SU-DHL-6 (cell line): Measurements from ENCODE around the gene HINT2.

Experiments
- H2AFZ ChIP-seq: fragments of 200-600 bp; sonication (generic); 2 replicates; pipeline ENCODE4 v1.6.1; 2014; ENCODE audit warnings: low read depth, mild to moderate bottlenecking, moderate library complexity, mixed read lengths, antibody characterized with exemption, low read length; ENCODE audit not compliant: severe bottlenecking
- H3F3A ChIP-seq: fragments of 200-600 bp; shearing (Covaris generic); 2 replicates; pipeline ENCODE4 v1.6.0; 2016; ENCODE audit warnings: antibody characterized with exemption, mild to moderate bottlenecking; ENCODE audit not compliant: insufficient read depth
- H3K27ac ChIP-seq: fragments of 200-600 bp; sonication (generic); 2 replicates; pipeline ENCODE4 v1.5.1; 2016; ENCODE audit warnings: low read depth, mild to moderate bottlenecking, low read length, moderate library complexity, mixed read lengths
- H3K27me3 ChIP-seq: fragments of 200-600 bp; sonication (generic), shearing (Covaris generic); 2 replicates; pipeline ENCODE4 v1.6.0; 2014; ENCODE audit warnings: mild to moderate bottlenecking, low read length
- H3K36me3 ChIP-seq: fragments of 200-600 bp; sonication (generic); 2 replicates; pipeline ENCODE4 v1.6.1; 2014; ENCODE audit warnings: mild to moderate bottlenecking, low read length, mixed read lengths
- H3K4me2 ChIP-seq: fragments of 300-600, 200-600 bp; shearing (Covaris generic), sonication (generic); 2 replicates; pipeline ENCODE4 v1.6.0; 2014; ENCODE audit warnings: low read length, low read depth, mild to moderate bottlenecking; ENCODE audit not compliant: poor library complexity, severe bottlenecking
- H3K4me3 ChIP-seq: fragments of 200-600 bp; sonication (generic); 2 replicates; pipeline ENCODE4 v1.5.1; 2014; ENCODE audit warnings: antibody characterized with exemption, low read length, mild to moderate bottlenecking, mixed read lengths; ENCODE audit not compliant: insufficient read depth, poor library complexity, severe bottlenecking
- H3K79me2 ChIP-seq: fragments of 200-600 bp; sonication (generic); 2 replicates; pipeline ENCODE4 v1.6.1; 2014; ENCODE audit warnings: mild to moderate bottlenecking, low read length, moderate library complexity; ENCODE audit not compliant: insufficient read depth
- H3K9ac ChIP-seq: fragments of 200-600 bp; sonication (generic); 2 replicates; pipeline ENCODE4 v1.7.0; 2014; ENCODE audit warnings: mild to moderate bottlenecking, low read length
- H3K9me2 ChIP-seq: fragments of 200-600 bp; sonication (generic); replicated peaks from 2 replicates; pipeline ENCODE4 v1.6.1; 2014; ENCODE audit warnings: low read length; ENCODE audit not compliant: insufficient read depth
- H3K9me3 ChIP-seq: fragments of 200-600 bp; sonication (generic); 2 replicates; pipeline ENCODE4 v1.6.1; 2014; ENCODE audit warnings: low read length, mixed read lengths; ENCODE audit not compliant: insufficient read depth
- H4K20me1 ChIP-seq: fragments of 200-600 bp; sonication (generic); 2 replicates; pipeline ENCODE4 v1.6.1; 2014; ENCODE audit warnings: low read depth, mild to moderate bottlenecking, antibody characterized with exemption, low read length, moderate library complexity, mixed read lengths
- EZH2phosphoT487 ChIP-seq: fragments of 200-600 bp; sonication (generic), shearing (Covaris generic); conservative IDR thresholded peaks from 2 replicates; pipeline ENCODE4 v1.6.1; 2018; ENCODE audit warnings: mild to moderate bottlenecking, antibody characterized with exemption, low read length, moderate library complexity, mixed read lengths
- TF ChIP-seq, protein P1 (sequence below): fragments of 200-600 bp; sonication (generic); IDR thresholded peaks from one replicate; pipeline ENCODE4 v1.5.1; 2017; ENCODE audit warnings: antibody characterized with exemption, mild to moderate bottlenecking, low read length, moderate library complexity; ENCODE audit not compliant: insufficient read depth, poor library complexity, severe bottlenecking

The HINT2 gene

DNA sequence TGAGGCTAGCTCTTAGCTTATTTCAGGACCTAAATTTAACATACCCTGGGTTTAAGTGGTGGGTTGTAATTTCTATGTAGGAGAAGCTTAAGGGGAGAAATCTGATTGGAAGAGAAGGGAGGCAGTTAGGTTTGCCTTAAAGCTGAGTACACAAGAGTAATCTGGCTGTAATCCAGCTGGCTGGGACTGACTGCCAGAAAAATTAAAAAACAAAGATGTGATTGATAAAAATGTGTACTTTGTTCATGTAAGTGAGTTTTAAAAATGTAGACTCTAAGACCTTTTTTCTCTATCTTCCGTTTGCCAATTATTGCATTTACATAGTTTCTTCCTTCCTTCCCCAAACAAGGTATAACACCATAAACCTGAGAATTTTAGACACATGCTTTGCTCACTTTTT lies 43.3 kb downstream of the HINT2 start:
- peaks cover under 1% of the 10 kb centered on the region; the same call in 1 of the 2 replicates for H3F3A ChIP-seq
- no peaks in the 10 kb centered on the region for H3K9me3 ChIP-seq
- no peak overlapping the region for H3K4me2 ChIP-seq
- H2AFZ ChIP-seq, result no peak overlapping the region
- no peaks in the 10 kb centered on the region for H4K20me1 ChIP-seq
- no peaks in the 10 kb centered on the region for H3K36me3 ChIP-seq
- TF ChIP-seq EZH2phosphoT487, result no peak
- TF ChIP-seq, protein P1, sequence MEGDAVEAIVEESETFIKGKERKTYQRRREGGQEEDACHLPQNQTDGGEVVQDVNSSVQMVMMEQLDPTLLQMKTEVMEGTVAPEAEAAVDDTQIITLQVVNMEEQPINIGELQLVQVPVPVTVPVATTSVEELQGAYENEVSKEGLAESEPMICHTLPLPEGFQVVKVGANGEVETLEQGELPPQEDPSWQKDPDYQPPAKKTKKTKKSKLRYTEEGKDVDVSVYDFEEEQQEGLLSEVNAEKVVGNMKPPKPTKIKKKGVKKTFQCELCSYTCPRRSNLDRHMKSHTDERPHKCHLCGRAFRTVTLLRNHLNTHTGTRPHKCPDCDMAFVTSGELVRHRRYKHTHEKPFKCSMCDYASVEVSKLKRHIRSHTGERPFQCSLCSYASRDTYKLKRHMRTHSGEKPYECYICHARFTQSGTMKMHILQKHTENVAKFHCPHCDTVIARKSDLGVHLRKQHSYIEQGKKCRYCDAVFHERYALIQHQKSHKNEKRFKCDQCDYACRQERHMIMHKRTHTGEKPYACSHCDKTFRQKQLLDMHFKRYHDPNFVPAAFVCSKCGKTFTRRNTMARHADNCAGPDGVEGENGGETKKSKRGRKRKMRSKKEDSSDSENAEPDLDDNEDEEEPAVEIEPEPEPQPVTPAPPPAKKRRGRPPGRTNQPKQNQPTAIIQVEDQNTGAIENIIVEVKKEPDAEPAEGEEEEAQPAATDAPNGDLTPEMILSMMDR, result no peak
- H3K4me3 ChIP-seq, result no peak overlapping the region
- H3K27me3 ChIP-seq, result no peaks in the 10 kb centered on the region
- no peaks in the 10 kb centered on the region for H3K9me2 ChIP-seq
- no peak overlapping the region for H3K9ac ChIP-seq
- H3K27ac ChIP-seq, result no peak overlapping the region
- no peaks in the 10 kb centered on the region for H3K79me2 ChIP-seq

DNA sequence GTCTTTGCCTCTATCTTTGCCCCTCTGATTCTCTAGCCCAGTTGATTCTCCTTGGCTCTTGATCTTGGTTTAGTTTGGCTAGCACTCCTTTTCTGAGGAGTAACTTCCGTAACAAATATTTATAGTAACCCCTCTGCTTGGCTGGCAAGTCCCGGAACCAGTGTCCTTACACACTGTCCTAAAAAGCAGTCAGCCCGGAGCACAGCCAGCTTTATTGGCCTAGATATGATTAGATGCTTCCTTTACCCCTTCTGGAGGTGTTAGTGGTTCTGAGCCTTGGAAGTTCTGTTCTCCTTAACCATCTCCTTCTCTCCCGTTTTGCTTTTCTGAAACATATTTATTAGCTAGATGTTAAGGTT lies 43.8 kb downstream of the HINT2 start:
- Histone ChIP-seq H3K27me3 (no peaks in the 10 kb centered on the region), H3K79me2 (no peaks in the 10 kb centered on the region), H3K27ac (no peak overlapping the region), H3F3A (peaks cover 5% of the 10 kb centered on the region; the same call in 1 of the 2 replicates), H3K4me2 (no peak overlapping the region), H4K20me1 (no peaks in the 10 kb centered on the region), H3K9me2 (no peaks in the 10 kb centered on the region), H3K9me3 (no peaks in the 10 kb centered on the region), H3K4me3 (no peak overlapping the region), H2AFZ (no peak overlapping the region), H3K36me3 (no peaks in the 10 kb centered on the region), H3K9ac (no peak overlapping the region)
- no peak for TF ChIP-seq EZH2phosphoT487
- TF ChIP-seq, protein P1, result no peak

DNA sequence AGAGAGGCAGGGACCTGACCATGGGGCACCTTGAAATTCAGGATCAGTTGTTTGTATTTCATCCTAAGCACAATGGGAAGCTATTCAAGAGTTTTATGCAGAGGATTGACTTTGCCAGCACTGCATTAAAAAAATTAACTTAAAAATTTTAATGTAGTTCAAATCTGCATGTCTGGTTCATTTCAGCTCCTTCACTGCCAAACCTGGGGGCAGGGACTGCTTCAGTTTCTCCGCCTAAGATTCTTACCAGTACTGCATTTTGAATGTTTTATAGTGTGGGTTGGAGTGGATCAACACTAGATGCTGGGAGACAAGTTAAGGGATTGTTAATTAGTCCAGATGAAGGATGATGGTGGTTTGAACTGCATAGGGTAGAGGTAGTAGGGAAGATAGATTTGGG lies 45.1 kb downstream of the HINT2 start:
- no peak overlapping the region for H3K27ac ChIP-seq
- peaks cover 5% of the 10 kb centered on the region; the same call in 1 of the 2 replicates for H3F3A ChIP-seq
- H4K20me1 ChIP-seq, result no peaks in the 10 kb centered on the region
- H3K9ac ChIP-seq, result no peak overlapping the region
- TF ChIP-seq, protein P1, result no peak
- no peak for TF ChIP-seq EZH2phosphoT487
- H3K36me3 ChIP-seq, result no peaks in the 10 kb centered on the region
- H3K4me2 ChIP-seq, result no peak overlapping the region
- no peaks in the 10 kb centered on the region for H3K79me2 ChIP-seq
- no peak overlapping the region for H2AFZ ChIP-seq
- no peak overlapping the region for H3K4me3 ChIP-seq
- H3K27me3 ChIP-seq, result no peaks in the 10 kb centered on the region
- H3K9me3 ChIP-seq, result no peaks in the 10 kb centered on the region
- no peaks in the 10 kb centered on the region for H3K9me2 ChIP-seq
